Dermis microvascular lymphatic vessel endothelial cell (primary cell): Measurements from ENCODE around the gene PLA1A. TPM values are rescaled to one million over a fixed set of nuclear protein-coding genes. Genes with fewer than 3 reads are reported as not detected.

ENCODE experiments used
- DNase-seq, 2 donors: peaks; one replicate each; pipeline versions ENCODE4 v3.0.0 to v3.0.0-alpha.2; 2010; ENCODE audit warnings: low read depth in 2 of 2
- total RNA-seq: library from RNA; depleted of rRNA; stranded (reverse); fragments of >200 nt; gene quantifications from 2 replicates; pipeline ENCODE4 v1.2.1, GENCODE V29; 2014

PLA1A gene
- total RNA-seq, 1 donor from 2014 or later = 5.1 TPM

DNA sequence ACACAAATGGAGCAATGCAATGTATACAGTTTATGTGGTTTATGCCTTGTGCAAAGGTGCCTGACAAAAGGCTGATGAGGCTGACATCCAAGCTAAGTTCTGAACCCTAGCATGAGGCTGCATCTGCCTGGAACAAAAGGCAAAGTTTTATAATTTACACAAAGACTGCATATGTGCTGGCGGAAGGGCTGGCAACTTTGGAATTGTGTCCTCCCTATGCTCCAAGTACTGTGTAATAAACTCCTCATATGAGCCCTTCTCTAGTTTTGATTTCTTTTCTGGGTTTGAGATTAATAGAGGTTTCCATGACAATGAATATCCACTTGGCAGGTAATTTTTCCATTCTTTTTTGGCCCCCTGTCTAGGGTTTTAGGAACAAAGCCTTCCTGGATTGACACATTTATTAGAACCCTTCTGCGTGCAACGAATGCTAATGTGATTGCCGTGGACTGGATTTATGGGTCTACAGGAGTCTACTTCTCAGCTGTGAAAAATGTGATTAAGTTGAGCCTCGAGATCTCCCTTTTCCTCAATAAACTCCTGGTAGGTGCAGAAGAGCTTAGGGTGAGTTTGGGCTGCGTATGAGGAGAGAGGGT is 10.8 kb downstream of the PLA1A start:
- DNase-seq = no peak

DNA sequence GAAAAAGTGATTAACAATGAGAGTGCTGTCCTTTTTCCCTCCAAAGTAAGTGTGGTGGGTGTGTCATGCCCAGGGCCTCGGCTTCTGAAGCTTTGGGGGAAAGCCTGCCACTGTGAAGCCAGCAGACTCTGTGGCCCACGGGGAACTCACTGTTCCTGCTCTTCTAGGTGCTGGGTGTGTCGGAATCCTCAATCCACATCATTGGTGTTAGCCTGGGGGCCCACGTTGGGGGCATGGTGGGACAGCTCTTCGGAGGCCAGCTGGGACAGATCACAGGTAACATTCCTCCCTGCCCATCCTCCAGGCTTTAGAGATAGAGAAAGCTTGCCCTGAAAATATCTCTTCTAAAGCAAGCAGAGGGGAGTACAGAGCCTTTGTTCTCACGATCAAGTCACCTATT is 11.6 kb downstream of the PLA1A start:
- DNase-seq = no peak

GRCh38 chr3:119611664-119612063 is 14.0 kb downstream of the PLA1A start:
- no peak for DNase-seq

DNA sequence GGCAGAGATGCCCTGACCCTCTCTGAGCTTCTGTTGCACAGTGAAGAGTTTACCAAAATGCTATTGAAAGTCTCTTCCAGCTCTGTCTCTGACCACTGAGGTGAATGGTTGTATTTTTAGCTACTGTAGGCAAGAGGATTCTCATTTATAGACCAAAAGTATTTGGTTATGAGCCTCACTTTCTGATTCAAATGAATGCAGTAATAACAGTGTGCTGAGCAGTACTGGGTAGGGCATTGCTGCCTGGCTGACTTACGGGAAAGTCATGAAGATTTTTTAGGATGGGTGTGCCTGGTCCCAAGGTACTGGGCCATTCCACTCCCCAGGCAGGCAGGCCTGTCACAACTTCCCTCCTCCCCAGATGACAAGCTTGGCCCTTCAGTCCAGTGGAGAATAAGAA is 15.5 kb downstream of the PLA1A start:
- no peak for DNase-seq

DNA sequence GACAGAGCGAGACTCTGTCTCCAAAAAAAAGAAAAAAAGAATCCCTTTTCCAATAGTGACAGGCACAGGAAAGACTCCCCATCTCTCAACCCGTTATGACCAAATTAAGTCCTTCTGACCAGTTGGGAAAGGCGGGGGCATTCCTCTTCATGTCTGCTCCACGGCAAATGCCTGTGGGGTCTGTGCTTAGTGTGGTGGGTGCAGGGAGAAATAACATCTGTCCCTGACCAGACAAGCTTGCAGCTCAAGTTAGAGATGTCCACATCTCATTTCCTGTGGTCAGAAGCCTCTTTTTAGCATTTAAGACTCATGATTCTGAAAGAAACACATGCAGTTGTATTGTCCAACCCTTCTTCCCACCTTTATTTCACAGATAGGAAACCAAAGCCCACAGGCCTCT is 16.2 kb downstream of the PLA1A start:
- DNase-seq = no peak

DNA sequence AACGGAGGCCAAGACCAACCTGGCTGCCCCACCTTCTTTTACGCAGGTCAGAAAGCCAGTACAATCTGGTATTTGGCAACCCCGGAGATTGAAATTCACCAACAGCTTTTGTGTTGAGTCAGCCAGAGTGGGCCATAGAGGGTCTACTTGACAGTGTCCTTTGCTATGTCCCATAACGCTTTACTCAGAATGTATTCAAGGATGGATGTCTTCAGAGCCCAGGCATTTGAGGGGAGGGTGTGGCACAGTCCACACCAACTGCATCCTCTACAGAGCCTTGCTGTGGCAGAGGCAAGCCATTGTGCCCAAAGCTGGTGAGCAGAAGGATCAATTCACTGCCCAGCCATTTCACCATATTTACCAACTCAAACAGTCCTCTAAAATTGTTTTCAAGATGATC is 18.4 kb downstream of the PLA1A start:
- no peak for DNase-seq

DNA sequence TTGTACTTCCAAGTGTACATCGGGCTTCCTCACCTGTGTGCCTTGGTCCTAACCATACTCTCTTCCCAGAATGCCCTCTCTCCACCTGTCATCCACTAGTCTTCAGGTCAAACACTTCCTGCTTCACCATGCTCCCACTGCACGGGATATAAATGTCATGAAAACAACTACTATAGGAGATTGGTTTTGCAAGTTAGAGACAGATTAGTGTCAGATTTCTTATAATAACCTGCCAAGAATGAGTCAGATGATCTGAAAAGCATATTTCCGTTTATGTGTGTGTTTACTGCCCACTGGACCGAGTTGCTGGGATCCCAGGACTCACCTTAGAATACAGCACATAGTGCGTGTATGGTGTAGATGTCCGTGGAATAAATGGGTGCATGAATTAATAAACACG is 21.4 kb downstream of the PLA1A start:
- DNase-seq = peak in 1 of 2 donors; percentile 34

- no peak for DNase-seq
Measured at GRCh38 chr3:119620899-119621298, 23.2 kb downstream of the PLA1A start.

DNA sequence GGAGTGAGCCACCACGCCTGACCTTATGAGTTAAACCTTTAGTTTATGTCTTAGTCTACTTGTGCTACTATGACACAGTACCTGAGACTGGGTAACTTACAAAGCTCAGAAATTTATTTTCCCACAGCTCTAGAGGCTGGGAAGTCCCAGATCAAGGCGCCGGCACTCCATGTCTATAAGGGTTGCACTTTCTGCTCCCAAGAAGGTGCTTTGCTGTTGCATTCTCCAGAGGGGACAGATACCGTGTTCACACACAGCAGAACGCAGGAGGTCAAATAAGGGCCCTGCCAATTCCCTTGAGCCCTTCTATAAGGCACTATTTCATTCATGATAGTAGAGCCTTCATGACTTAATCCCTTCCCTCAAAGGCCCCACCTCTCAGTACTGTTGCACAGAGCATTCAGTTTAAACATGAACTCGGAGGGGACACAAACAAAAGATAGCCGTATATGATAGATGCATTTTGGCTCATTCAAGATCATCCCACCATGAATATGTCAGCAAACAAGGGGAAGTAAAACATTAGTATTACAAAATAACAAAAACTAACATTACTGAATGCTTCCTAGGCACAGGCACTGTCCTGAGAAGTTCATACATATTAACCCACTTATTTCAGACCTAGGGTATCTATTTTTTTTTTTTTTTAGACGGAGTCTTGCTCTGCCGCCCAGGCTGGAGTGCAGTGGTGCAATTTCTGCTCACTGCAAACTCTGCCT is 26.5 kb downstream of the PLA1A start:
- no peak for DNase-seq

DNA sequence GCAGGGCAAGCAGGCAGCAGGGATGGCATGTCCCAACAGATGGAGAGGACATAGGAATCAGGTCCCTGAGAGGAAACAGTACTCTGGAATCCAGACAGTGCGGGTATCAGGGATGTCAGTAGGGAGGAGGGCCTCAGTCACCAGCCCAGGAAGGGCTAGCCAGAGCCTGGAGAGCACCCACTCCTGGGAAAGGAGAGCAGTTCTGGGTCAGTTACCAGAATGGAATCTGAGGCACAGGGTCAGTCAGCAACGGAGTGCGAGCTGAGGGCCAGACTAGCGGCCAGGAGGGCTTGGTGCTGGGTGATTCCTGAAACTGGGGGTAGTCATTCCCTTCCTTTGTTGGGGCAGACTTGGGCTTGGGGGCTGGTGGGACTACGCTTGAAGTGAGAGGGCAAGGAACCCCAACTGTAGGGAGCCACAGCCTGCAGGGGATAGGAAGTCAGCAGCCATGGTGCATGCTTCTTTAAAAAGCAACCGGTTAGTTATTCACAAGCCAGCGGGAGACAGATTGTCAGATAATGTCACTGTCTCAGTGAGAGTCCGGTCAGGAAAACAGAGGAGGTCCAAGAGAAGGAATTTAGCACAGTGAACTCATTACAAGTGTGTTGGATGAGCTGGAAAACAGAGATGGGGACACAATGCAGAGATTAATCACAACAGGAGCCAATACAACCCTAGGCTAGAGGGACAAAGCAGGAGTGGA is 27.9 kb downstream of the PLA1A start:
- DNase-seq = no peak

DNA sequence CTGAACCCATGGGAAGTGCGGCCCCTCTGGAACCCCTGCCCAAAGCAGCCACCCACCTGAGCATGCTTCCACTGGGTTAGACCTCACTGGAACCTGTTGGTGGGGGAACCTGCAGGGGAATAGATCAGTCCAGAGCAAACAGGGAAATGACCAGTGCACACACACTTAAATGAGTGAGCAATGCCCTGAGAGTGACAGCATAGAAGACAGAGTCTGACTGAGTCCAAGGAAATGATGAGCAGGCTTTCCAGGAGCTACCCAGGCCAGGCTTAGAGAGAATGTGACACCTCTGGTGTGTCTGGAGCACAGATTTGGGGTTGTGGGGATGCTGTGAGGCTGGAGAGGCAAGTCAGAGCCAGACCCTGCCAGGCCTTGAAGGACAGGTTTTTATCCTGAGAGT is 28.5 kb downstream of the PLA1A start:
- DNase-seq = no peak

GRCh38 chr3:119627461-119627860 is 29.8 kb downstream of the PLA1A start:
- peak in 1 of 2 donors; percentile 75 for DNase-seq

- no peak for DNase-seq
Measured at GRCh38 chr3:119628390-119628789, 30.7 kb downstream of the PLA1A start.

DNA sequence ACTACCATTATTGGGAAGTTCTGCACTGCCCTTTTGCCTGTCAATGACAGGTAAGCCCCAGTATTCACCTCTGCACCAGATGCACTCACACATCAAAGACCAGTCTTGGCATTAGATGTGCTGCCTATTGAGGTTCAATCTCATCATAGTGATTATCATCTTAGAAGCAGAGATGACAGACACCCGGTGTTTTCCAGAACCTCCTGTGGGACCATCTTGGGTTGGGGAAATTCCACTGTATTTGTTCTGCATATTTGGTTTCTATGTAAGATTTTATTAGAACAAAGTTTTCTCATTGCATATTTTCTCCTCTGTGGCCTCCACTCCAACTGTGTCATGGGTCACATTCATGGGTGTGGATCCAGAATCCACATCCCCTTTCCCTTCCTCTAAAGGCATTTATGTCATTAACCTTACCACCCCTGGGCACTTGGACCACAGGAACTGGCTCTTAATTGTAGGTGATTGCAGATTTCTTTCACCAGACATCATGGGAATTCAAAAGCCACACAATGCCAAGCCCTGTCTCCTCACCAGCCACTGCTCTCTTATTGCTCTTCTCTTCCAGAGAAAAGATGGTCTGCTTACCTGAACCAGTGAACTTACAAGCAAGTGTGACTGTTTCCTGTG is 31.2 kb downstream of the PLA1A start:
- peak in 1 of 2 donors; percentile 59 for DNase-seq

- DNase-seq = peak in 1 of 2 donors; percentile 77
Measured at GRCh38 chr3:119630128-119630879, 32.6 kb downstream of the PLA1A start.

- no peak for DNase-seq
Measured at GRCh38 chr3:119630880-119631329, 33.2 kb downstream of the PLA1A start.

DNA sequence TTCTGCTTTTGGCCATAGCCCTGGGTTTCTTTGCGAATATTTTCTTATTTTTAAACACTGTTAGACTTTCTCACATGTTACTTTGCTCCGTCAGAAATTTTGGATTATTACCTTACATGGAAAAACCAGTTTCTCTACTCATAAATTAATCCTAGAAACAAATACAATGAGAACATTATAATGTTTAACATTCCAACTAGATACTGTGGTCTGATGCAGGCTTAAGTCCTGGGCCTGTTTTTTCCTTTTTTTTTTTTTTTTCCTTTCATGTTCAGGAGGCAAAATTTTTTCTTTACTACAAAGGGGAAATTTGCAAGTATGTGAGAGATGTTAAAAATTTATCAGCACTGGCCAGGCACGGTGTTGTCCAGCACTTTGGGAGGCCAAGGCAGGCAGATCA is 33.8 kb downstream of the PLA1A start:
- DNase-seq = no peak

DNA sequence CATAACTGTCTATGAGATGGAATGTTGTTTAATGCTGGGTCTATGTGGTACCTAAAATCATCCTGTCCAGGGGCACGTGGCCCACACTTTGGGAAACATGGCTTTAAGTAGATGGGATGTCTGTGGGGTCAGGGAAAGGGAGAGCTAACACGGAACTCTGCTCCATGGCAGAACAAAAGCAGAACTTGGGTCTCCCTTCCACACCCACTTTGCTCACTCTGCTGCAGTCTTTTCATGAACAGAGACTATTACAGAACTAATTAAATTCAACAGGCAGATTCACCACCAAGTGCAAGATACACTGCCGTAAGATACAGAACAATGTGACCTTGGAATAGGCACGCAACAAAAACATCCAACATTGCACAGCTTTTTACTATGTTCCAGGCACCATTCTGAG is 34.5 kb downstream of the PLA1A start:
- DNase-seq = no peak

DNA sequence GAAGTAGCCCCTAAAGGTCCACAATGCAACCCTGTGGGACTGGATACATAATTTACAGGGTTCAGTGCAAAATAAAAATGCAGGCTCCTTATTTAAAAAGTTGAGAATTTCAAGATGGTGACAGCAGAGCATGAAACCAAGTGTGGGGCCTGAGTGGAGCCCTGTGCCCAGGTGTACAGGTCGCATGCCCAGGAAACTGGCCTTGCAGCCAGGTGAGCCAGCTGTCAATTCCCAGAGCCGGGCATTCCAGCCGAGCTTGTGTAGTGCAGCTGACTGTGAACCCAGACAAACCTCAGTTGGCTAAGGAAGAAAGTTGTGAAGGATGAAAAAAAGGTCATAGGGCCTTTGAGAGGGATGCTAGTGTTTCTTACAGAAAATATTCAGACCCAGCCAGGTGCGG is 35.1 kb downstream of the PLA1A start:
- DNase-seq = no peak

DNA sequence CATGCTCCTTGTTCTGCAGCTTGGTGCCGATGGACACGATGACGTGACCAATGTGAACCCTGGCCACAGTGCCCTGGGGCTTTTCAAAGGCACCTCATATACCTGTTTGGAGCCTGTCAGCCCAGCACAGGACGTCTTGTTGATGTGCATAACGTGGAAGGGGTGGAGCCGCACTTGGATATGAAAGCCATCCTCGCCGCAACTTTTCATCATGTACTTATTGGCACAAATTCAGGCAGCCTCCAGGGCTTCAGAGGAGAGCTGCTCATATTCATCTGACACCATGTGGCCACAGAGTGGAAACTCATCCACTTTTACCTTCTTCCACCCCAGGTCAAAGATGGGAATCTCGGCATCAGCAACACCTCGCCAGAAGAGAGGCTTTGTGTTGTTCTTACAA is 38.0 kb downstream of the PLA1A start:
- no peak for DNase-seq

DNA sequence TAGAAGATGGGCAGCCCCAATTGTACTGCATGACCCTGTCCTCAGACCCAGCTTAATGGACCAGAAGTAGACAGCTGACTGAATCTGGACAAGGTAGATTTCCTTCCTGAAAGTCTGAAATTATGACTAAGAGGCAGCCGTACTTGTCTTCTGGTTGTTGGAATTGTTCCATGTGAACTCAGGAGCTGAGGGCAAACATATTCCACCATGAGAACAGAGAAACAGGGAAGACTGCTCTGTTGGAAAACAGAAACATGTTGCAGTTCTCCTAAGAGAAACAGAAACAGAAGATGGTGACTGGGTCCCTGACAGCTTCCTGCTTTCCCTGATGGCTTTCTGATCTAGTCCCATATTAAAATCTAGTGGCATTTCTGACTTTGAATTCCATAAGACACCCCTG is 38.6 kb downstream of the PLA1A start:
- peak in 1 of 2 donors; percentile 82 for DNase-seq
